ENCODE results near the gene KIAA0232. TPM values are rescaled to one million over a fixed set of nuclear protein-coding genes. Genes with fewer than 3 reads are reported as not detected.

Gene KIAA0232
- total and polyA plus RNA-seq, 2 of the 8 experiments (the other 6 are each of a cell fraction or from before 2014, with no cell fraction given) = 5.6 to 23.3 TPM

GRCh38 chr4:6820695-6821094 lies 38.2 kb downstream of the KIAA0232 start:
- ChIA-PET POLR2A (ENCODE audit: partially characterized antibody) (interaction anchor here (1.1 kb wide), 1 partner anchor 11 kb away, joined by 3 read pairs; no protein-coding TSS in a partner anchor), CTCF (ENCODE audit: partially characterized antibody) (no interaction called here)
- Histone ChIP-seq H3K4ac (replicated peaks; ENCODE audit: insufficient read length, low read depth, low read length) (no peak overlapping the region), H3K23ac (ENCODE audit: insufficient read length) (no peak overlapping the region), H2BK5ac (ENCODE audit: low read depth, low read length) (no peak overlapping the region), H3K56ac (replicated peaks; ENCODE audit: insufficient read length, low read depth, low read length) (no peak overlapping the region), H2BK12ac (ENCODE audit: low read depth, low read length) (no peak overlapping the region), H2BK20ac (ENCODE audit: low read length) (no peak overlapping the region), H3K27me3 (replicated peaks in 1 of 4; ENCODE audit: control insufficient read depth in 3 of 4, extremely low read depth in 1 of 4, insufficient read depth in 3 of 4, low read length in 3 of 4) (no peaks in the 10 kb centered on the region), H3K4me2 (ENCODE audit: insufficient read depth in 1 of 2, low read depth in 2 of 2, low read length in 2 of 2) (no peak overlapping the region), H4K20me1 (replicated peaks in 1 of 2; ENCODE audit: control insufficient read depth in 1 of 2, insufficient read depth in 2 of 2, low read length in 2 of 2) (peaks cover 0 to 2% of the 10 kb centered on the region in 2 experiments), H3K23me2 (ENCODE audit: low read depth, low read length) (no peaks in the 10 kb centered on the region), H4K8ac (ENCODE audit: extremely low read depth, insufficient read depth, low read length) (no peak overlapping the region), H4K5ac (ENCODE audit: insufficient read length, low read depth, low read length) (no peak overlapping the region), H3K14ac (ENCODE audit: insufficient read length) (no peak overlapping the region), H2AFZ (ENCODE audit: low read length) (no peak overlapping the region), H3K9ac (replicated peaks in 1 of 4; ENCODE audit: extremely low read depth in 1 of 4, low read depth in 3 of 4, low read length in 3 of 4) (no peak overlapping the region), H3K4me1 (replicated peaks in 1 of 4; ENCODE audit: control insufficient read depth in 3 of 4, insufficient read depth in 4 of 4, low read length in 3 of 4) (no peaks in the 10 kb centered on the region), H3K36me3 (ENCODE audit: control insufficient read depth in 2 of 4, insufficient read depth in 4 of 4, low read length in 3 of 4) (peaks cover 0 to 16% (median 8%) of the 10 kb centered on the region in 4 experiments; a peak in 4 of 8 replicates), H4K91ac (replicated peaks; ENCODE audit: insufficient read length, low read length) (no peak overlapping the region), H2BK15ac (ENCODE audit: low read length) (no peak overlapping the region), H2AK5ac (ENCODE audit: low read depth, low read length) (no peak overlapping the region), H2BK120ac (replicated peaks; ENCODE audit: low read depth, low read length) (no peak overlapping the region), H3K4me3 (ENCODE audit: extremely low read depth in 1 of 4, insufficient read depth in 2 of 4, low read depth in 3 of 4, low read length in 4 of 4) (no peak overlapping the region), H3K18ac (ENCODE audit: extremely low read depth, low read length) (no peak overlapping the region), H3K79me2 (ENCODE audit: control insufficient read depth in 1 of 2, insufficient read depth in 2 of 2, low read length in 2 of 2) (peaks cover 0 to 61% of the 10 kb centered on the region in 2 experiments; a peak in 2 of 4 replicates), H3K79me1 (ENCODE audit: low read depth, low read length) (no peaks in the 10 kb centered on the region; the same call in 1 of the 2 replicates), H3K9me3 (ENCODE audit: insufficient read depth in 2 of 2, low read depth in 1 of 2, low read length in 1 of 2) (peaks cover 7 to 19% of the 10 kb centered on the region in 2 experiments; a peak in 3 of 4 replicates), H3K27ac (ENCODE audit: low read depth, low read length) (no peak overlapping the region)
- no peak for FAIRE-seq
- DNase-seq (ENCODE audit: low read depth in 1 of 2, low spot score in 2 of 2) = no peak
- TF ChIP-seq CBX8 (IDR thresholded peaks at IDR 0.05; ENCODE audit: borderline replicate concordance, low read depth, low read length) (no peak), SRF (IDR thresholded peaks at IDR 0.05; ENCODE audit: low read depth, low read length) (no peak), SP1 (IDR thresholded peaks at IDR 0.05; ENCODE audit: low read depth, low read length) (no peak), E2F6 (IDR thresholded peaks at IDR 0.05) (no peak)
- 94% methylated on average over 1 of the region's 1 CpG; no CpG with 5 or more reads in 1 of the 2 experiments for WGBS, 2 experiments (ENCODE audit: extremely low coverage in 1 of 2, insufficient coverage in 1 of 2, insufficient read length in 1 of 2, insufficient replicate concordance in 2 of 2, low coverage in 1 of 2, low lambda C conversion rate in 2 of 2, missing lambda C conversion rate in 1 of 2)

Data from H1 (cell line).